Cardiac fibroblast (primary cell): ENCODE measurements around the gene MRPS31.

ENCODE experiments used
- DNase-seq, 2 donors: peaks; one replicate each; pipeline versions ENCODE4 v3.0.0 to v3.0.0-alpha.2; 2010; ENCODE audit warnings: low read depth in 2 of 2
- H3K4me3 ChIP-seq, 2 donors: replicated peaks in 1 of 2; 1 replicate in 1 of 2; 2 replicates in 1 of 2; pipeline ENCODE4 v1.5.1; 2011; ENCODE audit warnings: low read depth in 2 of 2, low read length in 2 of 2, mild to moderate bottlenecking in 2 of 2, moderate library complexity in 1 of 2
- TF ChIP-seq, protein P1 (sequence below): IDR thresholded peaks from one replicate; pipeline ENCODE4 v1.5.1; 2011; ENCODE audit warnings: low read depth, mild to moderate bottlenecking, low read length, inconsistent platforms

The MRPS31 gene

DNA sequence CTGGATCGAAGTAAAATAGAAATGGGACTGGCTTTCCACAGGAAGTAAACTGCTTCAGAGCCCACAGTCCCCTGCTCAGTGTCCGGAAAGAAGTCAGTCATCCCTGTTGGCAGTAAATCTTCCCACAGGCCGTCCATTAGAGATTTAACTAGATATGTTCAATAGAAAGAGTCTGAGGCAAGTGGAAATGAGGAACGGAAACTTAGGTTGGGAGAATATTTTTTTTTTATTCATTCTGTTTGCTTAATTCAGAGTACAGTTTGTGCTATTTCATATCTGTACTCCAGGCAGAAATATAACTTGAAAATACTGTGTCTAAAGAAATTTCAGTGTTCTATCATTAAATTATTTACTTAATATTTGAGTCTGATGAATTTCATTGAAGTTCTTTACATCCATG lies 41.1 kb upstream of the MRPS31 start:
- H3K4me3 ChIP-seq = no peak overlapping the region
- no peak for DNase-seq
- TF ChIP-seq, protein P1, sequence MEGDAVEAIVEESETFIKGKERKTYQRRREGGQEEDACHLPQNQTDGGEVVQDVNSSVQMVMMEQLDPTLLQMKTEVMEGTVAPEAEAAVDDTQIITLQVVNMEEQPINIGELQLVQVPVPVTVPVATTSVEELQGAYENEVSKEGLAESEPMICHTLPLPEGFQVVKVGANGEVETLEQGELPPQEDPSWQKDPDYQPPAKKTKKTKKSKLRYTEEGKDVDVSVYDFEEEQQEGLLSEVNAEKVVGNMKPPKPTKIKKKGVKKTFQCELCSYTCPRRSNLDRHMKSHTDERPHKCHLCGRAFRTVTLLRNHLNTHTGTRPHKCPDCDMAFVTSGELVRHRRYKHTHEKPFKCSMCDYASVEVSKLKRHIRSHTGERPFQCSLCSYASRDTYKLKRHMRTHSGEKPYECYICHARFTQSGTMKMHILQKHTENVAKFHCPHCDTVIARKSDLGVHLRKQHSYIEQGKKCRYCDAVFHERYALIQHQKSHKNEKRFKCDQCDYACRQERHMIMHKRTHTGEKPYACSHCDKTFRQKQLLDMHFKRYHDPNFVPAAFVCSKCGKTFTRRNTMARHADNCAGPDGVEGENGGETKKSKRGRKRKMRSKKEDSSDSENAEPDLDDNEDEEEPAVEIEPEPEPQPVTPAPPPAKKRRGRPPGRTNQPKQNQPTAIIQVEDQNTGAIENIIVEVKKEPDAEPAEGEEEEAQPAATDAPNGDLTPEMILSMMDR = no peak

DNA sequence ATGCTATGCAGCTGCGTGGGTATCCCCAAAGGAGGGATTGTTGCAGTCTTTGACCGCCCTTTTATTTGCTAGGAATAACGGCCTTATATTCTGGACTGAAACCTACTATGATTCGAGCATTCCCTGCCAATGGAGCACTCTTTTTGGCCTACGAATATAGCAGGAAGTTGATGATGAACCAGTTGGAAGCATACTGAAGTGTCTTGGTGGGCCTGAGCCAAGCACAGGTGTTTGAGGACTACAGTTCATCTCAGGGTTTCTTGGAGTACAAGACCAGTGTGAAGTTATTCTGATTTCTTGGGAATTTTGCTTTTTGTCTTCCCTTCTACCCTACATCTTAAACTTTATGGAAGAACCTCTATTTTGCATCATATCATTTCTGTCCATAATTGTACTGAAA lies 38.5 kb upstream of the MRPS31 start:
- H3K4me3 ChIP-seq = no peak overlapping the region
- TF ChIP-seq, protein P1 = no peak
- DNase-seq = no peak

DNA sequence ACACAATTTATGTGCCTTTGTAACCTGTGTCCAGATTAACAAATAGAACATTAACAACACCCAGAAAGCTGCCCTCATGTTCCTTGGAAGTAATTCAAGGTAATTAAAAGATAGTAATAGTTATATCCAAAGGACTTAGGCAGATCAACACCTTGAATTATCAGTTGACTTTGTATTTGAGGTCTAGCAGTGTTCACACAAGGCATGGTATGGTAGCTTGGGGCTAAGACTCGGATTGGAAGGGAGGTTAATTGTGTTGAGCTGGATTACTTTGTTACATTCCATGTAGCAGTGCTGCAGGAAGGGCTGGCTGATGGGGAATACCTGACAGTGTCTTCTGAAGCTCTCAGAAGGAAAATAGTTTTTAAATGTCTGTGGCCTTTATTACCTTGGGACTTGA lies 35.3 kb upstream of the MRPS31 start:
- TF ChIP-seq, protein P1 = no peak
- no peak overlapping the region for H3K4me3 ChIP-seq
- DNase-seq = no peak

DNA sequence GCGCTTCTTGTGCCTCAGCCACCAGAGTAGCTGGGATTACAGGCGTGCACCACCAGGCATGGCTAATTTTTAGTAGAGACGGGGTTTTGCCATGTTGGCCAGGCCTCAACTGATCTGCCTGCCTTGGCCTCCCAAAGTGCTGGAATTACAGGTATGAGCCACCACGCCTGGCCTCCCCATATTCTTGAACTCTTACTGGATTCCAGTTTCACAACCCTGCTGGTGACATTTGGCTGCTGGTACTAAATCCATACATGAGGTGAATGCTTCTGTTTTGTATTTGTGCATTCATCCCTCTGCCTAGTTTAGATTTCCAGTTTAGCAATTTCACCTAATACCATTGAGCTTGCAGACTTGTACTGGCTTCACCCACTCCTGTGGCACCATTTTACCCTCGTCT lies 32.3 kb upstream of the MRPS31 start:
- TF ChIP-seq, protein P1 = no peak
- DNase-seq = no peak
- H3K4me3 ChIP-seq = no peak overlapping the region

DNA sequence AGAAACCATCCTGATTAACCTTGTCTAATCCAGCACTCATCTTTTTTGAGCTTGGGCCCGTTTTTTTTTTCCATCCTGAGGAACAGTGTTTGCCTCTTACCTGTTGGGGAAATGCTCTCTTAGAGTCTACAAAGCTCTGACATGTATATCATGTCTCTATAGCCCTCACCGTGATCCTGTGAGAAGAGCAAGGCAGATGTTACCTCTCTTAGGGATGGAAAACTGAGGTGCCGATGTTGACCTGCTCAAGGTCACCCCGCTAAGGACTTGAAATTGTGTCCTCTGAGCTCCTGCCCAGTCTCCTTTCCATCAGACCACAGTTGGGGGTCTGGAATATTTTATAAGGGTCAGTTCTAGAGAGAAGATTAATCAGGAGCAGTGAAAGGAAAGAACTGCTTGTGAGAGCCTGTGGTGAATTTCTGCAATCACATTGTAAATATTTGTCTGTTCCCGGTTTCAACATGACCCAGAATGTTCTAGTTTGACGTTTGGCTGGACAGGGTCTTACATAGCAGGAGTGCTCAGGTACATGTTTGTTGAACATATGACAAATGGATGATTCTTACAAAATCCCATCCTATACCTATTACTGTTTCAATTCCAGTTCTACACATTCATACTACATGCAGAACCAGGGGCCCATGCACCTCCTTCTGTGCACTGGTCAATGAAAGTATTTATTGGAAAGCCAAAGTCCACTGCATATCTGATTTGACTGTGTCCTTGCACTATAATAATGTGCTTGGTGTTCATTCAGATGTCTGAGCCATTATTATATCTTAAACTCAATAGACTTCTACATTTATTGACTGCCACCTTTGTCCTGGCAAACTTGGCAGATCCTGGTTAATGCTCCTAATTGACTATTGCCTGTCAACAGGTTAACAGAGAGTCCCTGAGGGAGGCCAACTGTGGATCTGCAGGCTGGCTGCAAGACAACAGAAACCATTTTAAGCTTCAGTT lies 30.5 kb upstream of the MRPS31 start:
- TF ChIP-seq, protein P1 = no peak
- H3K4me3 ChIP-seq = no peak overlapping the region
- DNase-seq = no peak

DNA sequence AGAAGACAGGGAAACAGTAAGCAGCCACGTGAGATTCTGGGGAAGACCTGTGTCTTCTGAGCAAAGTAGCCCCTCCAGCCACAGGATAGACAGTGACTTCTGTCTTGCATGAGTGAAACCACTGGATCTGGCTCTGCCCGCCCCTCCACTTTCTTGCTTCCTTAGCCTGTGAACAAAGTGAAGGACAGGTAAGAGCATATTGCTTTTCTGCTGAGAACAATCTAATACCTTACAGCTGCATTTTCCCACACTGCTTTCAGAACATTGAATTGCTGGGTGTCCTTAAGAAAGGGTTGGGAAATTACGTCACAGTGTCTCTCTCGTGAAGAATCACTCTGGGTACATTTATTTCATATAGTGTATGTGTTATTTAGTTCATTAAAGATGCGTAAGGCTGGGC lies 29.6 kb upstream of the MRPS31 start:
- H3K4me3 ChIP-seq = no peak overlapping the region
- TF ChIP-seq, protein P1 = no peak

More for the DNA sequence above, 29.6 kb upstream of the MRPS31 start:
- no peak for DNase-seq
